GM21526 (cell line): Measurements from ENCODE around the gene DUSP28.

ENCODE experiments used
- ATAC-seq: cut with Tn5 transposase; IDR thresholded peaks from one replicate; pipeline ENCODE4 v1.9.1; 2021; ENCODE audit warnings: moderate library complexity; ENCODE audit not compliant: unreplicated experiment, low FRiP score

Gene DUSP28

DNA sequence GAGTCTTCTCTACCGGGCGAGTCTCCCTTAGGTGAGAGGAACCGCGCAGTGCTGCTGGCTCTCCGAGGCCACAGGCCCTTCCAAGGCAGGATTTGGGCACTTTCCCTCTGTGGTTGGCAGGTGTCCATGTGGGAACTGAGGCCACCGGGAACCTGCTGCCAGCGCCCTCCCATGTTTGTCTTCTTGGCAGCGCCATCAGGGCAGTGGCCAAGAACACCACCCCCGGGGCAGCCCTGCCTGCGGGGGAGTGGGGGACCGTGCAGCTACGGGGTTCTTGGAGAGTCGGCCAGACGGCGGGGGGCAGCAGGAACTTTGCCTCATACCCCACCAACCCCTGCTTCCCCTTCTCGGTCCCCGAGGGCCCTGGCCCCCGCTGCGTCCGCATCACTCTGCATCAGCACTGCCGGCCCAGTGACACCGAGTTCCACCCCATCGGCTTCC lies 36.4 kb downstream of the DUSP28 start:
- ATAC-seq: no peak

DNA sequence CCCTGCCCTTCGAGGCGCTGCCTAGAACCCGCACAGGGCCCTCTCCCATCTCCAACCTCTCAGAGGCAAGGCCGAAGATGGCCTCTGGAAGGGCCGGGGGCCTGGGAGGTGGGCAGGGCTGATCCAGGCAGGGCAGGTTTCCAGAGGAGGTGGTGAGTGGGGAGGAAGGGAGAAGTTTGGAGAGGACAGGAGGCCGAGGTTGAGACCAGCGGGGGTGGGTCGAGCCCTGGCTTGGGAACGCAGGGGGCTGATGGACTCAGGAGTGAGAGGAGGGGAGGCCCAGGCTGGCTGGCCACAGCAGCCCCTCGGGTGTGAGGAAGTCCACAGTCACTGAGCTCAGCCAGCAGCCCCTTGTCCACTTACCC lies 36.9 kb downstream of the DUSP28 start:
- ATAC-seq: no peak

DNA sequence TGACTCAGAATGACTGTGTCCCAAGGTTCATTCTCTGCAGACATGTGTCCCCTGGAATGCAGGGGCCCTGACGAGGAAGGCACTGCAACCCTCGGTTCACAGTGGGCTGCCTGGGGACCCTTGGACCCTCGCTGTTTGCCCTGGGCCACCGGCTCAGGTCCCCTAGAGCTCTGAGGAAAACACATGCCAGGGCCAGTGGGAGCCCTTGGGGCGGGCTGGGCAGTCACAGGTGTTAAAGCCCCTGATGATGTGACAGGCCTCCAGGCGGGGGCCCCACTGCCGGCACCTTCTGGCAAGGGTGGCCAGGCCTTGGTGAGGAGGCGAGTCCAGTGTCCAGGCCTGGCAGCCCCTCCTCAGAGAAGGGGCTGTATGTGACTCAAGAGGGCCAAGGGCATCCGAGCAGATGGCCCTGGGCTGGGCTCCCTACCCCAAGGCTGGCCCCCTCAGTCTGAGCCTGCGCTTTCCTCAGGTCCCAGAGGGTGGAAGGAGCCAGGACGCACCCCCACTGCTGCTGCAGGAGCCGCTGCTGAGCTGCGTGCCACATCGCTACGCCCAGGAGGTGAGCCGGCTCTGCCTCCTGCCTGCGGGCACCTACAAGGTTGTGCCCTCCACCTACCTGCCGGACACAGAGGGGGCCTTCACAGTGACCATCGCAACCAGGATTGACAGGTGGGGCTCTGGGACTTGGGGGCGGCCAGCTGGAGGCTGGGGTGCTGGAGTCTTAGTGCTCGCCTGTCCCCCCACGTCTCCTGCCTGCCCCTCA lies 37.4 kb downstream of the DUSP28 start:
- no peak for ATAC-seq

DNA sequence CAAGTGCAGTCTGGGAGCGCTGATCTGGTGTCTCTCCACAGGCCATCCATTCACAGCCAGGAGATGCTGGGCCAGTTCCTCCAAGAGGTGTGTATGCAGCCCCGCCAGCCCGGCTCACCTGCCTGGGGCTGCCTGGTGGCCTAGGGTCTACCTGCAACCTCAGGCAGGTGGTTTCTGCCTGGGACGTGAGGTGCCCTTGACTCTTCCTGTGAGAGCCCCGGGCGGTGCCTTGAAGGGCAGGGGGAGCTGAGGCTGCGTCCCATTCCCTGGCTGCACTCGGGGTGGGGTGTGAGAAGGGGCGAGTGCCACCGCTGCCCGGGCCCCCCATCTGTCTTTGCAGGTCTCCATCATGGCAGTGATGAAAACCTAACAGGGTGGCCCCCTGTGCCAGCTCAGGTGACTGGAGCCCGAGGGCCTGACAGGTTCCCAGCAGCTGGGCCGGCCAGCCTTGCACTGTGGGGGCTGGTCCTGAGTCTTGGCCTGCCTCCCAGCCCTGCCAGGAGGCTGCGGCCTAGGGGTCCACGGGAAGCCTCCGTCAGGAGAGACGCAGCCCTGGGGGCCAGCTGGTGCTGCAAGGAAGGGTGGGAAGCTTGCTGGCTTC lies 38.3 kb downstream of the DUSP28 start:
- no peak for ATAC-seq

DNA sequence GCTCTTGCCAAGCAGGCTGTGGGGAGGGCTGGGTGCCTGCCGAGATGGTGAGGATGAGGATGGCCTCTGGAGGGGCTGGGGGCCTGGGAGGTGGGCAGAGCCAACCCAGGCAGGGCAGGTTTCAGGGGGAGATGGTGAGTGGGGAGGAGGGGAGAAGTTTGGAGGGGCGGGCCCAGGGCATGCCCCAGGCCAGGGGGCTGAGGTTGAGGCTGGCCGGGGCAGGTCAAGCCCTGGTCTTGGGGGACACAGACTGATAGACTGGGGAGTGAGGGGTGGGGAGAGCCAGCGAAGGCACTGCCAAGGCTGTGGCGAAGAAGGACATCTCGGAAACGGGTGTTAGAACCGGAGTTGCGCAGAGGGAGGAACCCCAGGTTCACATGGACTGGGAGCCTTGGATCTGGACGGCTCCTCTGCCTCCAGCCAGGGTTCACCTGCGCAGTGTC lies 39.0 kb downstream of the DUSP28 start:
- no peak for ATAC-seq

DNA sequence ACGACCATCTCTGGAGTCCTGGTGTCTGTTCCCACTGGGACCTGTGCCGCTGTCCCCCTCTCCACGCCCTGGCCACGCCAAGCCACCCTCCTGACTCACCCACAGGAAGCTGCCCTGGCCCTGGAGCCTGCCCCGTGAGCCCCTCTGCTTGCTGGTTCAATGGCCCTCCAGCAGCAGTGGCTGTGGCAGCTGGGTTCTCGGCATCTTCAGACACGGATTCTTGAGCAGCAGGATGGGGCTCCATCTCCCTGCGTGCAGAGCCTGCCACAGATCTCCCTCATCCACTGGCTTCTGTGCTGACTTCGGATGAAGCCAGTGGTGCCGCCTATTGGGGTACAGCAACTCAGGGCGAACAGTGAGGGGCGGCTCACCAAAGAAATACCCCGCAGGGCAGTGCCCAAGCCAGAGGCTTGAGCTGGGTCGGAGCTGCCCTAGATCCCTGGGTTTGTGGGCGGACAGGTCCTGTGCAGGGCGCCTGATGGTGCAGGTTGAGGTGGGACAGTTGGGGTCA lies 40.3 kb downstream of the DUSP28 start:
- no peak for ATAC-seq

DNA sequence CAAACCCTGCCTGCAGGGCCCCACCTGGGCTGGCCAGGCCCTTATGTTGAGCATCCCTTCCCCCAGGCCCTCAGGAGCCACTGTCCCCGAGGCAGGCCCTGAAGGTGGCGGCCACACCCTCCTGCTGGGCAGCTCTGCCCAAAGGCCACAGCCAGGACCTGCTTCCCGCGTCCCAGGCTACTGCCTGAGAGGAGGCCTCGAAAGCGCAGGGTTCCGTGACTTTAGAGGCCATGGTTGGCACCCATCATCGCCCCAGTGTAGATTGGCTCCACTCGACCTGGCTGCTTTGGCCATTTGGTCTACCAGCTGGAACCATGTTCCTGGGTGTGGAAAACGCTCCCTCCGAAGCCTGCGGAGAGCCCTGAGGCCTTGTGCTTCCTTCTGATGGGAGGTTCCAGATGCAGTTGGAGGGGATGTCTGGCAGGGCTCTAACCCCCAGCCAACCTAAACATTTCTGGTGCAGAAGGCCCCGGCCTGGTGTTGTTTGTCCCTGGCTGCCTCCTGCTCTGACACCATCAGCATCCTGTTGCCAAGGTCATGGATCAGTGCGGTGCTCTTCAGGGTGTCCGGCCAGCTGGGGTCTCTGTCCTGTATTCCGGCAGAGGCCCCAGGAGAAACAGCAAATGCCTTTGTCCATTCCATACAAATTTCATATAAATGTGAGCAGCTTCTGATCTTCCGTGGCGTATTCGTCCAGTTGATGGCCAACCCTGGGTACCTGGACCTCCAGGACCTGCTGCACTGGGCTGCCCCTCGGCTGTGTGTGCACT lies 41.1 kb downstream of the DUSP28 start:
- no peak for ATAC-seq

DNA sequence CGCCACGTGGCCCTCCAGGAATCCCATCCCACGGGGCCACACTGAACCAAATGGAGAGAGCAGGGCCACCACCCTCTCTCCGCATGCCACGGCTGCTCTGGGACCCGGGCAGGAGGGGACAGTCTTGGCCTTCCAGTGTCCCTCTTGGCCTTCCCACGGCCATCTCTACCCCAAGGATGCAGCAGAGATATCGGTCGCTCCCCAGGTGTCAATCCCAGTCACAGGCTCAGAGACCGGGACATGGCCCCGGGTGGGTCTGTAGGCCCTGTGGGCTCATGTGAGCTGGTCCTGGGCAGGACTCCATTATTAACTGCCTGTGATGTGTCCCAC lies 41.6 kb downstream of the DUSP28 start:
- ATAC-seq: no peak

DNA sequence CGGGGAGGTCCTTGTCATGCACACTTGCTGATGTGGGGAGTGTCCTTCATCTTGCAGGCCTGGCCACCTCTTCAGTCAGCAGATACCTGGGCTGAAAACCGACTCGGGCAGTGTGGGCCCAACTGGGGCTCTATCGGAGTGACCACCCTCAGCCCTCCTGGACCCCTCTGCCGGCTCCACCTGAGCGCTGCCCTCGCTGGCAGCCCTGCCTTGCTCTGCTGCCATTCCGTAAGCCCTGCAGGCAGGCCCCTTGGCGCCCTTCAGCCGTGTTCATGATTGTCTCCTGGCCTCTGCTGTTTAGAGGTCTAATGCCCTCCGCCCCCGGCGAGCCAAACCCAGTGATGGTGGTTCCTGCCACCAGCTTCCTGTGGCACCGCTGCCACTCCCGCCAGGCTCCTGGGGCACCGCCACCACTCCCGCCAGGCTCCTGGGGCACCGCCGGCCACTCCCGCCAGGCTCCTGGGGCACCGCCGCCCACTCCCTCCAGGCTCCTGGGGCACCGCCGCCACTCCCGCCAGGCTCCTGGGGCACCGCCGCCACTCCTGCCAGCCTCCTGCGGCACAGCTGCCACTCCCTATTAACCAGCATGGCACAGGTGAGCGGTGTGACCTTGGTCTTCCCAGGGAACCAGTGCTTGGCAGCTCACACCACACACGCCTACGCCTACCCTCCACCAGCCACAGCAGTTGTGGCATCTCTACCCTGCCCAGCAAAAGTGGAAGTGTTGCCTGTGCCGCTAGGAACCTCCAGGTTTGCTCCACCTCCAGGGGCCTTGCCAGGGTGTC lies 42.3 kb downstream of the DUSP28 start:
- ATAC-seq: no peak

DNA sequence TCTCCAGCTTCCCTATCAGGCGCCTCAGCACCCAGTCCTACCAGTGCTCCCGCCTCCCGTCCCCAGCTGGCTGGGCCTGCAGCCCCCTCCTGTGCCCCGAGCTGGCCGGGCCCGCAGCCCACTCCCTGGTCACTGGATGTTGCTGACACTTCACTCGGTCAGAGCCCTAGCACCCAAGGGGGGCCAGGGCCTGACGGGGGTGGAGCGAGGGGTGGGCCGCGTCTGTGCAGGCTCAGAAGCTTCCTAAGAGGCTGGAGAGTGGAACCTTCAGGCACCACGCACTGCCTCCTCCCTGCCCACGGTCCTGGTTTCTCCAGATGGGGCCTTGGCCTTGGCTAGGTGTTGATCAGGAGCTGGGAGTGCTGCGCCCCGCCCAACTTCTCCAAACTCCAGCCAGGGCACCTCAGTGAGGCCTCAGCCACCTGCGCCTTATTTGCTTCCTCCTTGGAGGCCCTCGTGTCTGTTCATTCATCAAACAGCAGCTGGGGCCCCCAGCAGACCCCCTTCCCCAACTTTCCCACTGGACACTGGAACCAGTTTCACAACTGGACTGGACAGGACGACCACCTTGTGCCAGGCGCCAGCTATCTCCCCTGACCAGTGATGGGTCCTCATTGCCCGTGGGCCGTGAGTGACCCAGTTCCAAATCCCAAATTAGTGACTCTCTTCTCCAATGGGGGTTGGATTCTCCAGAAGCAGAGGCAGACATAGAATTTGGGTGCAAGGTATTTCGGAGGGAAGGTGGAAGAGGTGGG lies 43.1 kb downstream of the DUSP28 start:
- no peak for ATAC-seq

DNA sequence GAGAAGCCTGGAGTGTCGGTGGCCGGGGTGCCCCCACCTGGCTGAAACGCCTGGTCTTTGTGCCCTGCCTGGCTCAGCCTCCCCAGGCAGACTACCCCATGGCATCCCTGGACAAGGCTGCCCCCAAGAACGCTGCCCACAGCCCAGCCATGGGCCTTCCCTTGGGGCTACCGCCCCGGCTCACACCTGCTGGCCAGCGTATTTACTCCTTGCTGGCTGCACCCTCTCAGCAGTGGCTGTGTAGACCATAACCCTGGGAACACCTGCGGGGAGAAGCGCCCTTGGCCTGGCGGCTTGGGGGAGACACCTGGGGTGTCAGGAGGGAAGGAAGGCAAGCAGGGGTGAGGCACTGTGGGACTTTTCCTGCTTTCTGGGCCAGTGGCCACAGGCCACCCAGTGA lies 43.7 kb downstream of the DUSP28 start:
- no peak for ATAC-seq

DNA sequence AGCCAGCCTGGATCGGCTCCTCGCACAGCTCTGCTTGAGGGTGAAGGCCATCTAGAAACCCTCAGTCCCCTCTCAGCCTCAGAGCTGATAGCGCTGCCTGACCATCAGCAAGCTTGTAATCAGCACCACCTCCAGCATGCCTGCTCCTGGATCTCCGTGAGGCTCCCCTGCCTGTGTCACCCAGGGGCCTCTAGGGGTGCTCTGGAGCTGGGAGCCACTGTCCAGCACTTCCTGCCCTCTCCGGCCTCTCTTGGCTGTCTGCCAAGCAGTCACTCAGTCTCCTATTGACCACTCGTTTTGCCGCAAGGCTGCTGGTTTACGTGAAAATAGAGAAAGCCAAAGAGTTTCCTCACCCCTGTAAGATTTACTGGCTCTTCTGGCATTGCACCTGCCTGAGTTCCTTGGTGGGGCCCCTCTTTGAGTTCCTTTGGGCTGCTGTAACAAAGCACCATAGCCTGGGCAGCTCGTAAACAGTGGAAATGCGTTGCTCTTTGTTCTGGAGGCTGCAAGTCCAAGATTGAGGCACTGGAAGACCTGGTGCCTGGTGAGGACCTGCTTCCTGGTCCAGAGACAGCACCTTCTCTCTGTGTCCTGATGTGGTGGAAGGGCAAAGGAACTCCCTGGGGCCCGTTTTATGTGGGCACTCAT lies 44.3 kb downstream of the DUSP28 start:
- no peak for ATAC-seq

DNA sequence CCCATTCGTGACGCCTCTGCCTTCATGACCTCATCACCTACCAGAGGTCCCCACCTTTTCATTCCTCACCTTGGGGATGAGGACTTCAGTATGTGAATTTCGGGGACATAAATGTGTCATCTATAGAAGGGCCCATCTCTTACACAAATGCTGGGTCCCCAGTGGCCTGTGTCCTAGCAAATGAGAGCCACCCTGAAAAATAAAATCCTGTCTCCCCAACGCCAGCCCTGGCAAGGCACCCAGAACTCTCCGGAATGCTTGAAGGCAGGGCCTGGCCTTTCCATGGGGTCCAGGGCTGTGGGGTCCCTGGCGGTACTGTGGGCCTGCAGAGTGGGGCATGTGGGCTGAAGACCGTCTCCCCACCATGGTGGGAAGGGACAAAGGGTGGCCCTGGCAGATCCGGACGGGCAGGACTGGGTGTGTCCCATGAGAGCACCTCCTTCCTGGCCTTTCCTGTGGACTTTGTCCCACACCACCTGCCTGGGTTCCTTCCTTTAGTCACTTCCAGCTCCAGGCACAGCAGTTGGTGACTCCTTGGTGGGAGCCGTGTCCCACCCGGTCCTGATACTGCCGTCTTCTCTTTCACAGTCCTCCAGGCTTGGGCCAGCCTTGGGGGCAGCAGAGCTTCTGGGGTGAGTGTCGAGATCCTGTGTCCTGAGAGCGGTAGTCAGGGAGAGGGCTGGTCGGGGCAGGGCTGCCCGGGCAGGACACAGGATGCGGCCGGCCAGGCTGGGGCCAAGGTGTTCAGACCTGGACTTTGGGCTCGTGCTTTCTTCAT lies 45.0 kb downstream of the DUSP28 start:
- ATAC-seq: no peak

DNA sequence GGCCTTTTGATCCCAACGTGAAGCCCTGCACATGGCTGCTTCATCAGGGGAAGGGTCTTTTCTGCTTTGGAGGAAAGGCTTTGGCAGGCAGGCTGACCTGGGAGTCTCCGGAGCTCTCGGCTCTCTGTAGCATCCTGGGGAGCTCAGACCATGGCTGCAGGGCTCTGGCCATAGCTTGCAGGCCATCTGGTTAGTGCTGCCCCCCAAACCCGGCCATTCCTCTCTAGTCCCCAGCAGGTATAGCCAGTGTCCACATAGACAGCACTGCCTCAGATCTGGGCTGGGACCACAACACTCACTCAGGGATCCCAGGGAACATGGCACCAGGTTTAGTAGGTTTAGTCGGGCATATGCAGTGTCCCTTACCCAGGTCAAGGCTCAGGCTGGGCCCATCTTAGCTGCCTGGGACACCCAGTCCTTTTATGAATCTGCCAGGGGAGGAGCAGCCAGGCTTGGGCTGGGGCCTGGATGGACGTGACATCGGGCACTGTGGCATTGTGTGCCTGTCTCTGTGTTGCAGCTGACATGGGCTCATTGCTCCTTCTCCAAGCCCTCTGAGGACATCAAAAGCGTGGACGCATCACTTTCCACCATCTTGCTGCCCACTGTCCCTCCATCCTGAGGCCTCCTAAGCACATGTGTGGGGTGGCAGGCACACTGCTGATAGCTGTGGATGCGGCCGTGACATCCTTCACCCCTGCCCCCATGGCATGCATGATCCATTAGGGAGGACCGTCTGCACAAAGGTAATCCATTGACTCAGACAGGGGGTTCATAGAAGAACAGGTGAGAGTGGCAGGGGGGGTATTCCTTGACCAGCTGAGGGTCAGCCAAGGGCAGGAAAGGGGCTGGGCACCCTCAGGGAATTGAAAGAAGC lies 45.9 kb downstream of the DUSP28 start:
- no peak for ATAC-seq

DNA sequence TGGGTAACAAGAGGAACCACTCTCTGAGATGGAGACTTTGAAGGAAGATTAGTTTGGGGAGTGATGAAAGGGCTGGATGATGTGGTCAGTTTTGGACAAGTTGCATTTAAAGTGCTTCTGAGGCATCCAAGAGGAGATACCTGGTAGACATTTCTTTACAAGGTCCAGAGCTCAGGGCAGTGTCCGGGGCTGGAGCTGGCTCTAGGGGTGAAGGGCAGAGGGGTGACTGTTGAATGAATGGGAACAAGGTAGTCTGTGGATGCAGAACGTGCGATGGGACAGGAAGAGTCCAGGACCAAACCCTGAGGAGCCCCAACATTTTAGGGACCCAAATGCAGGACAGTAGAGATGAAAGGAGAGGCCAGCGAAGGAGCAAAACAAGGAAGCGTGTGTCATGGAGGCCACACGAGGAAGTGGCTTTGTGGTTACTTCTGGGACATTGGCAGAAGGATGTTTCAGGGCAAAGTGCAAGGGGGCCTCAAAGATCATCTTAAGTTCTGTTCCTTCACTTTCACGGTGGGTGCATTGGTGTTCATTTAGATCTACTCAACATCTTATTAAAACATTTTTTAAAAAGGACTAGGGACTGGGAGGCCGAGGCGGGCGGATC lies 51.5 kb downstream of the DUSP28 start:
- ATAC-seq: no peak
